HEK293 (cell line): ENCODE results near the gene PLEKHA5.

ENCODE experiments used
- GLIS1 ChIP-seq: fragments of 450-650 bp; formaldehyde crosslinking; IDR thresholded peaks from 2 replicates; pipeline ENCODE4 v1.5.1; 2016; ENCODE audit warnings: missing biosample characterization, missing genetic modification characterization
- IKZF3 ChIP-seq: fragments of 450-650 bp; IDR thresholded peaks from 2 replicates; pipeline ENCODE4 v1.5.0; 2018; ENCODE audit warnings: missing biosample characterization, mild to moderate bottlenecking, missing genetic modification characterization, moderate library complexity
- KLF10 ChIP-seq: fragments of 450-650 bp; IDR thresholded peaks from 2 replicates; pipeline ENCODE4 v1.5.1; 2018; ENCODE audit warnings: missing biosample characterization, mild to moderate bottlenecking, missing genetic modification characterization
- KLF17 ChIP-seq: fragments of 450-650 bp; formaldehyde crosslinking; IDR thresholded peaks from 2 replicates; pipeline ENCODE4 v1.5.1; 2016; ENCODE audit warnings: missing biosample characterization, missing genetic modification characterization
- KLF7 ChIP-seq: fragments of 450-650 bp; formaldehyde crosslinking; IDR thresholded peaks from 2 replicates; pipeline ENCODE4 v1.5.1; 2016; ENCODE audit warnings: missing biosample characterization, missing genetic modification characterization, borderline replicate concordance
- OSR2 ChIP-seq: fragments of 450-650 bp; formaldehyde crosslinking; IDR thresholded peaks from 2 replicates; pipeline ENCODE4 v1.5.1; 2016; ENCODE audit warnings: missing biosample characterization, missing genetic modification characterization
- PRDM10 ChIP-seq: fragments of 450-650 bp; formaldehyde crosslinking; IDR thresholded peaks from 2 replicates; pipeline ENCODE4 v1.5.1; 2016; ENCODE audit warnings: missing biosample characterization, missing genetic modification characterization
- SP2 ChIP-seq: fragments of 450-650 bp; formaldehyde crosslinking; IDR thresholded peaks from 2 replicates; pipeline ENCODE4 v1.5.1; 2016; ENCODE audit warnings: missing biosample characterization, missing genetic modification characterization
- SP3 ChIP-seq: fragments of 450-650 bp; formaldehyde crosslinking; IDR thresholded peaks from 2 replicates; pipeline ENCODE4 v1.5.1; 2016; ENCODE audit warnings: missing biosample characterization, missing genetic modification characterization
- SP7 ChIP-seq: fragments of 450-650 bp; formaldehyde crosslinking; IDR thresholded peaks from 2 replicates; pipeline ENCODE4 v1.5.1; 2016; ENCODE audit warnings: missing biosample characterization, missing genetic modification characterization
- WT1 ChIP-seq: fragments of 450-650 bp; formaldehyde crosslinking; IDR thresholded peaks from 2 replicates; pipeline ENCODE4 v1.5.1; 2016; ENCODE audit warnings: missing biosample characterization, missing genetic modification characterization
- ZBTB11 ChIP-seq: fragments of 450-650 bp; formaldehyde crosslinking; conservative IDR thresholded peaks from 2 replicates; pipeline ENCODE4 v1.5.1; 2016; ENCODE audit warnings: low read depth, missing biosample characterization, missing genetic modification characterization
- ZBTB17 ChIP-seq: fragments of 450-650 bp; formaldehyde crosslinking; IDR thresholded peaks from 2 replicates; pipeline ENCODE4 v1.5.1; 2016; ENCODE audit warnings: missing biosample characterization, missing genetic modification characterization
- ZBTB20 ChIP-seq: fragments of 450-650 bp; formaldehyde crosslinking; IDR thresholded peaks from 2 replicates; pipeline ENCODE4 v1.5.1; 2016; ENCODE audit warnings: missing biosample characterization, missing genetic modification characterization
- ZBTB26 ChIP-seq: fragments of 450-650 bp; formaldehyde crosslinking; optimal IDR thresholded peaks from 2 replicates; pipeline ENCODE3; 2016; ENCODE audit warnings: missing biosample characterization, mild to moderate bottlenecking, missing genetic modification characterization
- ZBTB8A ChIP-seq: fragments of 450-650 bp; formaldehyde crosslinking; IDR thresholded peaks from 2 replicates; pipeline ENCODE4 v1.5.1; 2016; ENCODE audit warnings: missing biosample characterization, missing genetic modification characterization
- ZNF2 ChIP-seq: fragments of 450-650 bp; formaldehyde crosslinking; IDR thresholded peaks from 2 replicates; pipeline ENCODE4 v1.5.1; 2016; ENCODE audit warnings: missing biosample characterization, missing genetic modification characterization
- ZNF211 ChIP-seq: fragments of 450-650 bp; formaldehyde crosslinking; IDR thresholded peaks from 2 replicates; pipeline ENCODE4 v1.5.1; 2016; ENCODE audit warnings: low read depth, missing biosample characterization, missing genetic modification characterization
- ZNF24 ChIP-seq: fragments of 450-650 bp; formaldehyde crosslinking; IDR thresholded peaks from 2 replicates; pipeline ENCODE4 v1.5.1; 2016; ENCODE audit warnings: missing biosample characterization, missing genetic modification characterization
- ZNF274 ChIP-seq, 2 experiments: fragments of 200-500 bp in 1 of 2; fragments of 450-650 bp in 1 of 2; sonication (Bioruptor generic) in 1 of 2; formaldehyde crosslinking in 1 of 2; IDR thresholded peaks; 2 replicates each; pipeline versions ENCODE4 v1.5.1 to v1.6.1; 2014 to 2016; ENCODE audit warnings: borderline replicate concordance in 1 of 2, inconsistent platforms in 1 of 2, low read length in 1 of 2, missing biosample characterization in 1 of 2, missing genetic modification characterization in 1 of 2
- ZNF341 ChIP-seq: fragments of 450-650 bp; formaldehyde crosslinking; IDR thresholded peaks from 2 replicates; pipeline ENCODE4; 2016; ENCODE audit warnings: low read depth, missing biosample characterization, missing genetic modification characterization
- ZNF366 ChIP-seq: fragments of 450-650 bp; formaldehyde crosslinking; conservative IDR thresholded peaks from 2 replicates; pipeline ENCODE4 v1.5.1; 2016; ENCODE audit warnings: missing biosample characterization, missing genetic modification characterization
- ZNF404 ChIP-seq: fragments of 450-650 bp; formaldehyde crosslinking; IDR thresholded peaks from 2 replicates; pipeline ENCODE4 v1.5.1; 2017; ENCODE audit warnings: missing biosample characterization, missing genetic modification characterization
- ZNF423 ChIP-seq: fragments of 450-650 bp; formaldehyde crosslinking; IDR thresholded peaks from 2 replicates; pipeline ENCODE4 v1.5.1; 2016; ENCODE audit warnings: missing biosample characterization, missing genetic modification characterization
- ZNF513 ChIP-seq: fragments of 450-650 bp; IDR thresholded peaks from 2 replicates; pipeline ENCODE4 v1.5.1; 2018; ENCODE audit warnings: missing biosample characterization, missing genetic modification characterization
- ZNF677 ChIP-seq: fragments of 450-650 bp; IDR thresholded peaks from 2 replicates; pipeline ENCODE4 v1.5.0; 2018; ENCODE audit warnings: missing biosample characterization, mild to moderate bottlenecking, missing genetic modification characterization, moderate library complexity
- ZNF830 ChIP-seq: fragments of 450-650 bp; IDR thresholded peaks from 2 replicates; pipeline ENCODE4 v1.5.0; 2018; ENCODE audit warnings: missing biosample characterization, missing genetic modification characterization, low read depth, mild to moderate bottlenecking, moderate library complexity

Gene PLEKHA5

GRCh38 chr12:19130224-19131024 lies 891 bp downstream of the PLEKHA5 start (continued):
- 0 out of 2 replicates have a peak, but pooled peaks have one; percentile 69 for TF ChIP-seq KLF17 (tag by site-specific recombination)
- TF ChIP-seq IKZF3 (tag by site-specific recombination), result peak; percentile 80
- peak; percentile 75 for TF ChIP-seq WT1
- TF ChIP-seq ZNF677 (tag by site-specific recombination), result no peak
- peak; percentile 72 for TF ChIP-seq SP3
- TF ChIP-seq GLIS1 (tag by site-specific recombination), result peak; percentile 90
- peak; percentile 86 for TF ChIP-seq ZBTB8A
- TF ChIP-seq ZNF366 (tag by site-specific recombination), result peak; percentile 60
- TF ChIP-seq SP7, result peak; percentile 51; the same call in 1 of the 2 replicates
- peak; percentile 41; the same call in 1 of the 2 replicates for TF ChIP-seq ZNF2 (tag by site-specific recombination)
- TF ChIP-seq ZBTB11 (tag by site-specific recombination), result peak; percentile 30; the same call in 1 of the 2 replicates
- TF ChIP-seq ZBTB20, result 0 out of 2 replicates have a peak, but pooled peaks have one; percentile 62
- TF ChIP-seq ZBTB26 (tag by site-specific recombination), result peak; percentile 45
- 0 out of 2 replicates have a peak, but pooled peaks have one; percentile 29 for TF ChIP-seq KLF7
- TF ChIP-seq ZNF404, result no peak
- peak; percentile 42 for TF ChIP-seq ZNF341
- TF ChIP-seq ZNF274 (IDR thresholded peaks at IDR 0.05; ENCODE audit: low read length), result no peak
- no peak for TF ChIP-seq ZNF274 (tag by site-specific recombination; IDR thresholded peaks at IDR 0.05; ENCODE audit: borderline replicate concordance)
- peak; percentile 85 for TF ChIP-seq ZNF423 (tag by site-specific recombination)
- TF ChIP-seq PRDM10 (tag by site-specific recombination), result no peak
- peak; percentile 91 for TF ChIP-seq OSR2 (tag by site-specific recombination)
- TF ChIP-seq ZNF513, result peak; percentile 87
- TF ChIP-seq ZNF830, result no peak
- TF ChIP-seq SP2, result peak; percentile 64
- TF ChIP-seq ZNF24 (tag by site-specific recombination), result 0 out of 2 replicates have a peak, but pooled peaks have one; percentile 19
- TF ChIP-seq KLF10 (tag by site-specific recombination), result no peak
- peak; percentile 90 for TF ChIP-seq ZBTB17
- TF ChIP-seq ZNF211 (tag by site-specific recombination), result no peak
